ENCODE measurements around the gene MX1. TPM values are rescaled to one million over a fixed set of nuclear protein-coding genes. Genes with fewer than 3 reads are reported as not detected.

The MX1 gene
- total and polyA plus RNA-seq, 8 donors: 4.9 to 21.4 (median 11.2) TPM

DNA sequence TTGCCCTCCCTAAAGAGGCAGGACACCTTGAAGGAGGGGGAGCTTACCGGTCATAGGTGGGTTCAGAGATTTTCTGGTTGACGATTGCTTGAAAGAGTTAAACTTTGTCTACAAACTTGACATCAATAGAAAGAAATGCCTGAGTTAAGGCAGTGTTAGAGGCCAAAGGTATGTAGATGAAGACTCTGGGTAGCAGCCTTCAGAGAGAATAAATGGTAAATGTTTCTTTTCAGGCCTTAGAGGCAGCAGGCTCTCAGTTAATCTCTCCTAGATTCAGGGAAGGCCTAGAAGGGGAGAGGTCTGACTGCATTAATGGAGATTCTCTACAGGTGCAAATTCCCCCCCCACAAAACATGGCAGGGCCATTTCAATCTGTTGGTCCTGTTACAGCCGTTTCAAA, 27.7 kb downstream of the MX1 start:
- H3K4me1 ChIP-seq: no peaks in the 10 kb centered on the region
- no peak for ATAC-seq
- intact Hi-C loops (cut with DNase I): loop anchor here in 1 of 3 donors (10.0 kb wide), 1 partner anchor 89 kb away; the partner anchor contains the start of gene MX2
- TF ChIP-seq, protein P1, sequence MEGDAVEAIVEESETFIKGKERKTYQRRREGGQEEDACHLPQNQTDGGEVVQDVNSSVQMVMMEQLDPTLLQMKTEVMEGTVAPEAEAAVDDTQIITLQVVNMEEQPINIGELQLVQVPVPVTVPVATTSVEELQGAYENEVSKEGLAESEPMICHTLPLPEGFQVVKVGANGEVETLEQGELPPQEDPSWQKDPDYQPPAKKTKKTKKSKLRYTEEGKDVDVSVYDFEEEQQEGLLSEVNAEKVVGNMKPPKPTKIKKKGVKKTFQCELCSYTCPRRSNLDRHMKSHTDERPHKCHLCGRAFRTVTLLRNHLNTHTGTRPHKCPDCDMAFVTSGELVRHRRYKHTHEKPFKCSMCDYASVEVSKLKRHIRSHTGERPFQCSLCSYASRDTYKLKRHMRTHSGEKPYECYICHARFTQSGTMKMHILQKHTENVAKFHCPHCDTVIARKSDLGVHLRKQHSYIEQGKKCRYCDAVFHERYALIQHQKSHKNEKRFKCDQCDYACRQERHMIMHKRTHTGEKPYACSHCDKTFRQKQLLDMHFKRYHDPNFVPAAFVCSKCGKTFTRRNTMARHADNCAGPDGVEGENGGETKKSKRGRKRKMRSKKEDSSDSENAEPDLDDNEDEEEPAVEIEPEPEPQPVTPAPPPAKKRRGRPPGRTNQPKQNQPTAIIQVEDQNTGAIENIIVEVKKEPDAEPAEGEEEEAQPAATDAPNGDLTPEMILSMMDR (IDR thresholded peaks at IDR 0.05): no peak
- no peak overlapping the region for H3K4me3 ChIP-seq
- FAIRE-seq: no peak
- H3K36me3 ChIP-seq: peaks cover 0 to 6% (median 0%) of the 10 kb centered on the region in 3 donors
- H3K27me3 ChIP-seq: no peaks in the 10 kb centered on the region
- no peaks in the 10 kb centered on the region for H3K9me3 ChIP-seq
- no peak for DNase-seq
- no peak overlapping the region for H3K27ac ChIP-seq
- 54 to 59% methylated on average over 3 of the region's 3 CpGs for WGBS, 2 donors

DNA sequence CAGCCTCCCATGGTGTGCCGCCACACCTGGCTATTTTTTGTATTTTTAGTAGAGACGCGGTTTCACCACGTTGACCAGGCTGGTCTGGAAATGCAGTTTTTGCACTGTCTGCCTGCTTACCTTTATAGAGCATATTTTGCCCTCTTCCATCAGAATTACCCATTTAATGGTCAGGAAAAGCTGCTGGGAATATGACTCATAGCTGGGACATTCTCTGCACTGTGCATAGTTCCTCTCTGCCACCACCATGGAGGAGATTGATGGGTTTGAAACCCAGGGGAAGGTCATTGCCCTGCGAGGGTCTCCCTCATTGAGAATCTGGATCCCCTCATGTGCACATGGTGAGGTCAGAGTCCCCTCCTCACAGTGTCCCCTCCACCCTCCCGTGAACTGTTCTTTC, 32.1 kb downstream of the MX1 start:
- intact Hi-C loops (cut with DNase I): loop anchor here in 1 of 3 donors (10.0 kb wide), 1 partner anchor 93 kb away; the partner anchor contains the start of gene MX2
- Histone ChIP-seq H3K4me1 (no peaks in the 10 kb centered on the region), H3K9me3 (no peaks in the 10 kb centered on the region), H3K4me3 (no peak overlapping the region), H3K27me3 (no peaks in the 10 kb centered on the region), H3K27ac (no peak overlapping the region), H3K36me3 (no peaks in the 10 kb centered on the region)
- TF ChIP-seq, protein P1 (IDR thresholded peaks at IDR 0.05): no peak
- DNase-seq (no peak), ATAC-seq (no peak), FAIRE-seq (no peak)
- WGBS, 2 donors: 86 to 89% methylated on average over 6 of the region's 6 CpGs

DNA sequence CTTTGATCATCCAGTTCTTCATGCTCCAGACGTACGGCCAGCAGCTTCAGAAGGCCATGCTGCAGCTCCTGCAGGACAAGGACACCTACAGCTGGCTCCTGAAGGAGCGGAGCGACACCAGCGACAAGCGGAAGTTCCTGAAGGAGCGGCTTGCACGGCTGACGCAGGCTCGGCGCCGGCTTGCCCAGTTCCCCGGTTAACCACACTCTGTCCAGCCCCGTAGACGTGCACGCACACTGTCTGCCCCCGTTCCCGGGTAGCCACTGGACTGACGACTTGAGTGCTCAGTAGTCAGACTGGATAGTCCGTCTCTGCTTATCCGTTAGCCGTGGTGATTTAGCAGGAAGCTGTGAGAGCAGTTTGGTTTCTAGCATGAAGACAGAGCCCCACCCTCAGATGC, 32.5 kb downstream of the MX1 start:
- no peaks in the 10 kb centered on the region for H3K9me3 ChIP-seq
- no peak overlapping the region for H3K4me3 ChIP-seq
- TF ChIP-seq, protein P1 (IDR thresholded peaks at IDR 0.05): no peak
- no peaks in the 10 kb centered on the region for H3K4me1 ChIP-seq
- no peaks in the 10 kb centered on the region for H3K36me3 ChIP-seq
- intact Hi-C loops (cut with DNase I): loop anchor here in 1 of 3 donors (10.0 kb wide), 1 partner anchor 94 kb away; the partner anchor contains the start of gene MX2
- FAIRE-seq: no peak
- 91 to 94% methylated on average over 22 of the region's 22 CpGs for WGBS, 2 donors
- no peaks in the 10 kb centered on the region for H3K27me3 ChIP-seq
- no peak for DNase-seq
- no peak overlapping the region for H3K27ac ChIP-seq
- no peak for ATAC-seq

DNA sequence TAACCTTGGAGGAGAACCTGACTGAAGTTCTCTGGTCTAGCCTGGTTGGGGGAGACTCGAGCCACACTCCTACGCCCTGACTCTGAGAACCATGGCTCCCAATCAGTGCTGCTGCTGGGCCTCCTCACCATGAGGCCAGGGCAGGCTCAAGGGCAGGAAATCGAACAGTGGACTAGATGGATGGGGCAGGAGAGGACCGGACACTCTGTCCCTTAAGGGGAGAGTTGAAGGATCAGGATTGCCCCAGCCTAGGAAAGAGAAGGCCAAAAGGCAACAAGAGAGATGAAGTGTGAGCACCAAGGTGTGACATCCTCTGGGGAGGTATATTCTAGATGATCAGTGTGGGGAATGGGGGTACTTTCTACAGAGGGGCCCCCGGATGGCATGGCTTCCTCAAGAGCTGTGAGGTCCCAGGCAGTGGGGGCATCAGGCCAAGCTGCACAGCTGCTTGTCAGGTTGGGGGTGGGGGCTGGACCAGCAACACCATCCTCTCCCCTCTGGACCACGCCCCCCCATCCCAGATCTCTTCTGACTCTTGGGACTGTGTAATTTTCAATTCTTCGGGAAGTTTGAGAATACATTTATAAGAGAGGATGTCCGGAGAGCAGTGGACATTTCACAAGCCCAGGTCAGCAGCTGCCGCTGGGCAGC, 34.0 kb downstream of the MX1 start:
- ATAC-seq (peak in 1 of 4 donors; percentile 10), DNase-seq (peak in 1 of 6 donors; percentile 43), FAIRE-seq (no peak)

More for the DNA sequence above, 34.0 kb downstream of the MX1 start:
- WGBS, 2 donors: 75 to 76% methylated on average over 9 of the region's 9 CpGs
- intact Hi-C loops (cut with DNase I): loop anchor here in 2 of 3 donors (5.0 to 10.0 kb wide), 3 partner anchors 95 to 178 kb away; partner anchors contain the start of gene MX2 (in 1 of the 2)
- no peaks in the 10 kb centered on the region for H3K4me1 ChIP-seq
- TF ChIP-seq, protein P1 (IDR thresholded peaks at IDR 0.05): no peak
- no peak overlapping the region for H3K27ac ChIP-seq
- no peaks in the 10 kb centered on the region for H3K9me3 ChIP-seq
- H3K27me3 ChIP-seq: no peaks in the 10 kb centered on the region
- H3K4me3 ChIP-seq: no peak overlapping the region
- H3K36me3 ChIP-seq: peaks cover 0 to 12% (median 5%) of the 10 kb centered on the region in 3 donors
